Stimulated activated CD4-positive, alpha-beta T cell treated with anti-CD3 and anti-CD28 coated beads, TNF-alpha, amount 100 ng/mL, for 4 hours (primary cell): ENCODE results near the gene NFIA.

Experiments used
- DNase-seq, 3 experiments: peaks; one replicate each; pipeline ENCODE4 v3.0.0-alpha.2; 2020; ENCODE audit warnings: low read depth in 3 of 3

The NFIA gene

DNA sequence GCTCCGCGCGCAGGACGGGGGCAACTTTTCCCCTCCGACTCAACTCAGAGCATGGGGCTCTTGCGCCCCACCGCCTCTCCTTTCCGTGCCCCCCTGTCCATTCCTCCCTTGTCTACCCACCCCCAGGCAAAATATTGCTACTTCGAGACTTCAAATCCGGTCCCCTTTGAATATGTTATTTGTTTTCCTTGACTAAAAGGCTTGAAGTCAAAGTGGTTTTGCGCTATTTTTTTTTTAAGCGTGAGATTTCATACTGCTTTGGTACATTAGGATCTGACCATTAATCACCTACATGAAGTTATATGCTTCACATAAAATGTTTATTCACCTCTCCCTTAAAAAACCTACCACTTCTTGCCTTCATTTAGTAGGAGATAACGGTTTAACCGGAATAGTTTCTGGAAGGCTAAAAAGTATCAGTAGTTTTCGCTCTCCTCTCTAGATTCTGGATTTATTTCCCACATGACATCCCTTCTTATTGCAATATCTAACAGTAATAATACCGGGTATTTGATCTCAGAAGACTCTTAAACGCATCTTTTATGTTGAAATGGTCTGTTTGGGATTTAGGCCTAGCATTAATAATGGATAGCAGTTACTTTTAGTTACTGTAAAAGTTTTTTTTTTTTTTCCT lies 1.6 kb downstream of the NFIA start:
- no peak for DNase-seq

DNA sequence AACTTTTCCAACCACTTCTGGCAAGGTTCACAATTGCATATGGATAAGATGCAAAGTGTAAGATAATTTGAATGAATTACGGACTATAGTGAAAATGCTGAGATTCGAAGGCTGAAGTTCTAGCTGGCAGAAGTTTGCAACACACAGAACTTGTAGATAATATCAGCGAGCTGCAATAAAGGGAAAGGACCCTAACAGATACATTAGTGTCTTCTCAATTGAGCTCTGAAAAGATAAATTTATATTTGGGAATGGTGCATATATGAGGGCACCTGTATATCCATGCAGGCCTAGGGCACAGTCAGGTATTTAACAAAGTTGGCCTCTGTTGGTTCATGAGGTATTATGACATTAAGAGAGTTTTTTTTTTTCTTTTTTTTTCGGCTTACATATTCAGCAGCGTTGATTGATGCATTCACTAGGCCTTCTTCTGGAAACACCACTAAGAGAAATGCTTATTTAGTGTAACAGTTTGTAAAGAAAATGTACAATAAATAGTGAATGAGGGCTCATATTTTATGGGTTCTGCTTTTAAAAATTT lies 2.2 kb downstream of the NFIA start:
- DNase-seq: no peak

DNA sequence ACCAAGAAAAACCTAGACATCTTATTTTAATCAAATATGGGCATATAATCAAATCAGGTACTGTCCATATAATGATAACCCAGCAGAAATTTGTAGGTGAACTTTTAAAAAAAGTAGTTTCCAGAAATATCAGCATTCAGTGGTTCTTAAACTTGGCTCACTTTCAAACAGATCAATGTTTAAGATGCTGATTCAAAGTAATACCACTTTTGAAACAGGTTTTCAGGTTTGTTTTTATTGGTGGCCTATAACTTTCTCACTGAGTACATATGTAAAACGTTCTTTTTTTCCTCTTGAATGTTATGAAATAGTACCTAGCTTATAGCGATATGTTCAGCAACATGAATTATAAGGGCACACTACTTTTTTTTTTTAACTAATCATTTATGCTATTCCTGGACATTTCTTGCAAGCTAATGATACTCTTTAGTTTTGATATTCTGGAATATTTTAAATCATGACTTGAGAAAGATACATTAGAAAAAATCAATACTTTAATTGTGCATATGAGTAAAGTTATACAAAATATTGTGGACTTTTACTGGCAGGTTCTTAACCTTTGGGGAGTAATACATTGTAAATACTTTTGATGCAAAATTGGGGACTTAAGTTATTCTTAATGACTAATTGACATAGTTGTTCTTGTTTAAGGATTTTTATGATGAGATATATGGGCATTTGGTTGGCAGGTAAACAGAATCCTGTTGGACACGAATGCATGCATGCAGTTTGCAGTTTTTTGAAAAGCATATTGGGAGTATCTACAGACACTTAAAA lies 3.0 kb downstream of the NFIA start:
- no peak for DNase-seq

DNA sequence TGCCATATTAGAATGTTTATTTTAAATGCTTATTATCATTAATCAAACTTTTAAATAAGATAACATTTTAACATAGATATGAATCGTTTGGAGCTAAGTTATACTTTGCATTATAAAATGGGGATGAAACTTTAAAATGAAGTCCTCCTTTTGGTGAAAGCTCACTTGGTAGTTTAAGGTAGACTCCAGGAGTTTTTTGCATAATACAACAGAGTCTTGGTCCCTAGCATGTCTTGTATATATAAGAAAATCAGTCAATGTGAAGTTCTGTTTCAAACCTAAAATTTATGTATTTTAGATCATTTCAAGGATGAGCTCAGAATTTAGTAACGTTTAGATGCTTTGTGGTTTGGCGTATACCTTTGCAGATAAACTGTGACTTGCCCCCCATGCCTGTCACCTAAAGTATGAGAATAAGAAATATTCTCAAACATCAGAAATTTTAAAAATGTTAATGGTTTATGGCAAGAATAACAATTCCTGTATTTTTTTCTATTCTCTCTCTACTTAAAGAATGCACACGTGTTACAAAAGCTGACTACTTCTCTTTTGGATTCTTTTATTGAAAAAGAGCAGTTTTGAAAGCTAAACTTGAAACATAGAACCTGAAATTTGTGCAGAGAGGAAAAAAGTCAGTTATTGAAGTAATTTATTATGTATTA lies 3.8 kb downstream of the NFIA start:
- no peak for DNase-seq

DNA sequence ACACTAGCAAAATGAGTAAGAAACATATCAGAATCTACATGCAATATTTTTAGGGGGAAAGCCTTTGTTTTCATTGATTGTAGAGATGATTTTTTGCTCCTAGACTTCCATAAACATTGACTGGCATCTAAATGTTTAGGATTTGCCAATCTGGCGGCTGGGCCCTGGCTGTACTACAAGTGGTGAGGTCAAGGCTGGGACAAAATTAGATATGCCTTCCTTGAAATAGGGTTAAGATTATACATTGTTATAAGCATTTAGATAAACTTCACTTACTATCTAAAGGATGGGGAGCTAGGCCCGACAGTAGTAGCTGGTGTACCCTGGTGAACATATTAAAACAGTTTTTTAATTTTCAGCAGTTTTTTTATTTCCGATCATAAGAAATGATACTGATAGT lies 5.2 kb downstream of the NFIA start:
- no peak for DNase-seq

DNA sequence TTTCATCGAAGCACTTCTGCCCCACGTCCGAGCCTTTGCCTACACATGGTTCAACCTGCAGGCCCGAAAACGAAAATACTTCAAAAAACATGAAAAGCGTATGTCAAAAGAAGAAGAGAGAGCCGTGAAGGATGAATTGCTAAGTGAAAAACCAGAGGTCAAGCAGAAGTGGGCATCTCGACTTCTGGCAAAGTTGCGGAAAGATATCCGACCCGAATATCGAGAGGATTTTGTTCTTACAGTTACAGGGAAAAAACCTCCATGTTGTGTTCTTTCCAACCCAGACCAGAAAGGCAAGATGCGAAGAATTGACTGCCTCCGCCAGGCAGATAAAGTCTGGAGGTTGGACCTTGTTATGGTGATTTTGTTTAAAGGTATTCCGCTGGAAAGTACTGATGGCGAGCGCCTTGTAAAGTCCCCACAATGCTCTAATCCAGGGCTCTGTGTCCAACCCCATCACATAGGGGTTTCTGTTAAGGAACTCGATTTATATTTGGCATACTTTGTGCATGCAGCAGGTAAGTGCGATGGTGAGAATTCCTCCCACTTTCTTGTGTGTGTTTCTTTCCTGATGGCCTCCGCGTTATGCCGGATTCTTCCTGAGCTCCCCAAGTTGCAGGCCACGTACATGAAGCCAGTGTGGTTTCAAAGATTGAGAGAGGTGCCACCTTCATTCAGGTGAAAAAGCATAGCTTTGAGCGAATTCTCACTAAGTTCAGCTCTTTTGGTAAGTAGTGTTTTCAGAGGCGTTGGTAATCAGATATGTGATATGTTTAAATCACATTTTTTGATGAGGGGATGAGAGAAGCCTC lies 6.0 kb downstream of the NFIA start:
- DNase-seq: no peak

DNA sequence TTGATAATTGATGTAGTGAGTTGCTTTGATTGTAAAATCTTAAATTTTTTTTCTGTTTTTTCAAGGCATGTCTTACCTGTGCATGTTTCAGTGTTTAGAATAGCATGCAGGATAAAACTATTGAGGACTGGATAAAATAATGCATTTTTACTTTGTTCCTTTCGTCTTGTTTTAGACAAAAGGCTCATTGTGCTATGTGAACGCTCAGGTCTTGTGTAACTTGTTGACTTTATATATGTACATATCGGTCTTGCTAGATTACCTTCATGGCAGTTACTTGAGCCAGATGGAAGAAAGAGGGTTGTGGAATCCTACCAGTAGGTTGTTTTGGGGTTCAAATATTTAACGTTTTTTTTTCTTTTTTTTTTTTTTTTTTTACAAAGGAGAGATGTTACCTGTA lies 7.0 kb downstream of the NFIA start:
- DNase-seq: no peak

DNA sequence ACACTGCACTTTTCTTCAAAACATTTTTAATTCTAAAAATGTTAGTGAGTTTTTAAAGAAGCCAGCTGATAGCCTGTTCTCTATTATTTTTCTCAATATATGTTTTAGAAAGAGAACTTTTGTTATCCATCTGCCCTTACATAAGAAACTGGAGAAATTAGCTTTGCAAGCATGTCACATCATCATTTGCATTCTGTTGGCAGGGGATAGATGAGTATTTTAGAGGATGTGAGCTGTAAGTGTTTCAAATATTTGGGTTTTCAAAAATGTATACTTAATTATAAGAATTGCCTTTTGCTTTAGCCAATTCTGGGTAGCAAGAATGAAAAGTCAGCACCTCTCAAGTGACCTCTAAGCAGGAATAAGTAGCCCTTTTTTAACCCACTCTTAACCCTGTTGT lies 7.4 kb downstream of the NFIA start:
- DNase-seq: no peak

DNA sequence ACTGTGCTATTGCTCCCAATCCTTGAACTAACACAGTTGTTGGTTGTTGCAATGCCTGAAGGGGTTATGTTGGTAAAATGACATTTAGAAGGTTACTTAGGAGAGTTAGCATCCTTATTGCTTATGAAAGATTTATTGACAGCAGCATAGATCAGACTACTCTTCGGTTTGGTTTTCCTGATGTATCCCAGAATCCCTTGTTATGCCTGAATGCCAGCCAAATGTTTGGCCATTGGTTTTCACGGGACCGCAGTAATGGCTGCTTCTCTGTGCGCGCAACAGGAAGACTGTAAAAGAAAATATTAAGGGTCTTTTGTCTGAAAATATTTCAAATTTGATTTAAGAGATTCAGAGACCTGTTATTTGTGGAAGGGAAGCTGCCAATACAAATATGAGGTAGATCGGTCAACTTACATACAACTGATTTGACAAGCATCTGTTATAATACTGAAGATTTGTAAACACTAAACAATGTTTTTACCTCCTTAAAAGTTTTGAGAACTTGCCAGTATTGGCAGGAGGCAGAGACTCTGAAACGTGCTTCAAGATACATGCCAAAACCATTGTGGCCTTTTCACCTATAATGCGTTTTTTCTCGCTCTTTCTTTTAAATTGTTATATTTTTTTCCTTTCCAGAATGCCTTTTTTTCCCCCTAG lies 8.3 kb downstream of the NFIA start:
- DNase-seq: no peak

DNA sequence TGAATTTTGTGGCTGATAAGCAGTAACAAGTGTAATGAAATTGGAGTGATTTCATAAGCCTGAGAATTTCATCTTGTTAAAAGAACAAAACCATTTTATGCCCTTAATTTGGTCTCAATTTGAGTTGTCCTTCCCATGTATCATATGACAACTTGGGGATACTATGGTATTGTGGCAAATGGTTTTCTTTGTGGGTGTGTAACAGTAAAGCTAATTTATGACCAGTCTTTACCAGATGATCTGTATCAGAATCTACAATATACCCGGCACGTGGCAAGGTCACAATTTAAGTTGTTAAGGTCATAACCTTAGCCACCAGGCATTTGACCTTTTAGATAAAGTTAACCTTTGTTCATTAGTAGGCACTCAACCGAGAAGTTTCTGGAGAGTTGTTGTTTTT lies 9.1 kb downstream of the NFIA start:
- no peak for DNase-seq

DNA sequence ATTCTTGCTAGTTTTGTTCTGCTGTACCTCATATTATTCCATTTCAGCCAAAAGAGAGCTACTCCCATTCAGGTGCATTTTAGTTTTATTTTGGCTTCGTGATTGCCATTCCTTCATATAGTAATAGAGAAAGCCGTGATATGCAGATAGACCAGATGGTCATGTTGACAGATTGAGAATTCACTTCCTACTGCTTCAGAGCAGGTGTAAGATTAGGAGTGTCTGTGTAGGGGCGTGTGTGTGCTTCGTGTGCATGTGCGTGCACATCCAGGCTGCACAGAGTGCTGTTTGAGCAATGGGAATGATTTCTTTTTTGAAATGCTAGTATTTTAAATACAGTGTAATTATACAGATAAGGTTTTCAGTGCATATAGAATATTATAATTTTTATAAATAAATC lies 10.3 kb downstream of the NFIA start:
- DNase-seq: no peak

DNA sequence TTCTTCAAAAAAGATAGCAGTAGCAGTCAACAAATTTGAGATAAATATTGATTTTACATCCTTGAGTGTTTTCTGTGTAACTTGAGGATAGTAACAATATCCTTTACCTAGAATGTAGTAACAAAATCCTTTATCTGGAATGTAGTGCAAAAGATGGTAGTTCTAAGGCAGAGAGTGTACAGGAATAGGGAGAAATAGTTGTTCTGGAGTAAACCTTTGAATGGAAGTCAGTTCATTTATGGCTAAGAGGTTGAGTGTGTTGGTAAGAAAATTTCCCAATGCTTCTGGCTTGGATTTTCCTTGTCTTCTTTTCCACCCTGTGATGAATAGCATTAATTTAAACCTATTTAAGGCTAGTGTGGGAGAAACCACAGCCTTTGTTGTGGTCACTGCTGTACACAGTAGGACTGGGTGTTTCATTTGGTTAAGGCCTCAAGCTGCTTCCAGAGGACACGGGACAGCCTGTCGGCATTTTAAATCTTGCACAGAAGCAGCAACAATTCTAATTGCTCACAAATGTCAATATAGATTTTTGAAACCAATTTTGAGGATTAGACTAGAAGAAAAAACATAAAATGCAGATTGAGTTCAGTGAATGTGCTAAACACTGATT lies 11.3 kb downstream of the NFIA start:
- DNase-seq: no peak

DNA sequence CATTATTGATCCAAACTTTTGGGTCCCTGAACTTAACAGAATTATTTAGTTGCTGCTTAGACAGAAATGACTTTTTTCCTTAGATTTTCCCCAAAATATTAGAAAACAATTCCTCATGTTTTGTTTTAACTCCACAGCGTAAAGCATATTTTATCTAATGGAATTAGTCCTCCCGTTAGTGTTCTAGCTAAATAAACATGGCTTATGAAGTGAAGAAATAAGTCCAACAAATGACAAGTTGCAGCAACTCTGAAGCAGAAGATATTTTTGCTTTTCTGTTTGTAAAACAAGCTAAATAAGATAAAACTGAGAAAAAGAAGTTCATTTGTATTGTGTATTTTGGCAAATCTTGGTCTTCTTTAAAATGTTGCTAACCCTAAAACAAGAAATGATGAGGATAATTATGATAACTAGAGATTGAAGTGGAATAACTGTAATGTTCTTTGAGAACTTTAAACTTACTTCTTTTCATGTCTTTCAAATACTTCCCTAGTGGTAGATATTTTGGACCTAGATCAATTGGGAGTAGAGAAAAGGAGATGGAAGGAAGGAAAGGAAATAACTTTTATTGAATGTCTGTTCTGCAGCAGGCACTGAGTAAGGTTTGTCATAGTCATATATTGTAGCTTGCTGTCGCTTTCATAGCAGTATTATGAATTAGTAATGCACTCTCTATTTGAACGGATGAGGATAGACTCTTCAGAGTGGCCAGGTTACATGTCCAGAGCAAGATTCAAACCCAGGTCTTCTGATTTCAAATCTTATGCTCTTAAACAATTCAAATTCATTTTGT lies 12.5 kb downstream of the NFIA start:
- DNase-seq: no peak

DNA sequence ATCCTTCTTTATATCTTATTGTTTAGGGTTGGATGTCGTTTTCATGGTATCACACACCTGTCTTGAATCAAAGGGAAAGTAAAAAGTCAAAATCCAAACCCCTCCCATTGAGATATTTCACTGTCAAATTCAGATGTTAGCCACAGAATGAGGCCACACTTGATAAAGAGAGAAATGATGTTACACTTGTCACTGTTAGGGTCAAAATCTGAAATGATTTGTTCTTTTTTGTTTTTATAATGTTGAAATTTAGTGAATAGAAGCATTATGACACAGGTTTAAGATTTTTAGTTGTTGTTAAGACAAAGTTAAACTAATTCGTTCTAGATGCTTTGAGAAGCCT lies 13.1 kb downstream of the NFIA start:
- DNase-seq: no peak

DNA sequence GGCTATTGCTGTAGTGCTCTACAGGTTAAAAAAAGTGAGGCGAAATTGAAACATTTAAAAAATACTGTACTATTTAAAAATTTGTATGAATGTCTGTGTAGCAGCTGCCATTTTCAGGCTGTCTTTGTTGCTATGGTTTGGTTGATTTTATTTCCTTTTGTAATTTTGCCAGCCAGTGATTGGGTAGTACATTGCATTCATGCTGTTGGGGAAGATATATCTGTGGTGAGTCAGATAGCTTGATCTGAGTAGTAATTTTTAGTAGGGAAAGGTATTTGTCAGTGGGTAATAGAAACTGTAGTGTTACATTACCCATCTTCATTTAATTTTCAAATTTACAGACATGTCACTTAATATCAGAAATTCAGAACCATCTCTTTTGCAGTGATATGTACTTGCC lies 15.0 kb downstream of the NFIA start:
- no peak for DNase-seq

DNA sequence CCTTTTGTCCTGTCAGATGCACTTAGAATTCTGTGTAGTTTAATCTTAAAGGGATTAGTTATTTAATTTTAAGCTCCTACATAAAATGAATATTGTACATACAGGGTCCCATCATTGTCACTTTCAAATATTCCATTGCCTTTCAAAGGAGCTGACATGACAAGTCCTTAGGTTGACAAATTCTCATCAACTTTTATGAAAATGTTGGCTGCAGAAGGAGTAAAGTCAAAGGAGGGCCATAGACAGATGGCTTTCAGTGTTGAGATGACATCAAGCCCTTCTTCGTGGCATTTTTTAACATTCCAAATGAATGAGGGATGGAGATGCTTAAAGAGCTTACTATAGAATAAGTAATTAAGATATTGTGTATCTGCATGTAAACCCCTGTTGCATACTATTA lies 15.4 kb downstream of the NFIA start:
- no peak for DNase-seq

DNA sequence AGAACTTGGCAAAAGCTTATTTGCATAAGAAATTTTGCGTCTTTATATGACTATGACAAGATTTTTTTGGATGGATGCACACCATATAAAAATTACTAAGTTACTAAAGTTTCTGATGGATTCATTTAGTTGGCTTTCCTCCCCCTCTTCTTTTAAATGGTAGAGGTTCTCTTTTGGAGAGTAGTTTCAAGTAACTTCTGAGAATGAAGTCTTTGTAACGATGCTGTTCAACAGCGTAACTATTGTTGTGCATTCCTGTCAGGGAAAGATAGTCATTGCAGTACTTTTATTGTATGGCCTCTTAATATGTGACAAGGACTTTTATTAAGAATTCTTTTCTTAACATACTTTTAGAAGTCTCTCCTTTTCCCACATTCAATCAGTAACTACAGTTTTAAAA lies 16.0 kb downstream of the NFIA start:
- DNase-seq: no peak

DNA sequence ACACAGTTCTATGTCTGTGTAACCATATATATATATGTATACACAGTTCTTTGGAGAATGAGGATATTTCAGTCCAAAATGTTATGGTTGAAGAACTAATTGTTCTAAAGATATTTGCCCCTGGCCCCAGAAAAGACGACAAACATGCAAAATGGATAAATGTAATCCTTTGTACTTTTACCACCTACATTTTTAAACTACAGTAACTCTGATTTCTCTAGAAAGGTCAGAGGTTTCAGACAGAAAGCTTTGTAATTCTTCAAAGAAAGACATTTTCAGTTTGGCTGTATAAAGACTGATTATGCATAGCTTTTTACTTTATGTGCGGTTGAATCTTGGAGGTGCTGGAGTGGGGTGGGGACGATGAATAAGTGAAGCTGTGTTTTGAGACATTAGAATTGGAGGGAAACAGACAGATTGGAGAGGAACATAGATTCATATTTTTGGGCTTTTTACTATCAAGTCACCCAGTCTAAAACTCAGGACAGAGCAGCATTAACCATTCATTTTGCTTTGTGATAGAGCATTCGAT lies 16.6 kb downstream of the NFIA start:
- no peak for DNase-seq

DNA sequence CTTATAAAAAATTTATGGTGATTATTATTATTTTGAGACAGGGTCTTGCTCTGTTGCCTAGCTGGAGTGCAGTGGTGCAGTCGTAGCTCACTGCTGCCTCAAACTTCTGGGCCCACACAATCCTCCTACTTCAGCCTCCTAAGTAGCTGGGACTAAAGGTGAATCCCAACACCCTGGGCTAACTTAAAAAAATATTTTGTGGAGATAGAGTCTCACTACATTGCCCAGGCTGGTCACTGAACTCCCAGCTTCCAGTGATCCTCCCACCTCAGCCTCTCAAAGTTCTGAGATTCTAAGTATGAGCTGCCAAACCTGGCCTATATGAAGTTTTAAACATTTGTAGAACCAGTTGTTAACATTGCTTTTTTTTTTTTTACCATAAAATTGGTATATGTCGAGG lies 18.2 kb downstream of the NFIA start:
- no peak for DNase-seq

DNA sequence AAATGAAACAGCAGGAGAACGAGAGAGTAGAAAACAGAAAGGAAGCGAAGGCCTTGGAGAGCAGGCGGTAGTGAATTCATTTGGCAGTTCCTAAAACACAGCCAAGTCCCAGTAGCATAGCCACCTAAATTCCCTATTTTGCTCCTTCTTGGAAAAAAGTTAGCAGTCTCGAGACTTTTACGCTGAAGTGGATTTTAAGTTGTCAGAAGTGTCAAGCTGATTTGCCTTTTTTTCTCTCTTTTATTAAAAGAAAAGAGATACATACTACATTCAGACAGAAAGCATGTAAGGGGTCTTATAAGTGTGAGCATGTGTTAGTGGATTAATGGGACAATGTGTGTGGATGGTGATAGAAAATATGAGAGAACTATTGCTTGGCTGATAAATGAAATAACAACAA lies 19.2 kb downstream of the NFIA start:
- no peak for DNase-seq
